DOHH2 (cell line): ENCODE measurements around the gene ANKRD2.
A peak's percentile ranks its signal among the peaks of the same experiment; 100 is the strongest.

Source experiments
- CTCF ChIP-seq: fragments of 200-600 bp; sonication (generic); IDR thresholded peaks from one replicate; pipeline ENCODE4 v1.5.1; 2014; ENCODE audit warnings: antibody characterized with exemption, mild to moderate bottlenecking, low read depth, low read length; ENCODE audit not compliant: poor library complexity, severe bottlenecking
- EZH2phosphoT487 ChIP-seq: fragments of 200-600 bp; sonication (generic); IDR thresholded peaks from 2 replicates; pipeline ENCODE4 v1.6.1; 2017; ENCODE audit warnings: borderline replicate concordance, mild to moderate bottlenecking, antibody characterized with exemption, low read length, moderate library complexity, mixed read lengths

GRCh38 chr10:97553575-97554031 lies 19.0 kb upstream of the ANKRD2 start:
- TF ChIP-seq CTCF (peak; percentile 90), EZH2phosphoT487 (no peak)
